GM12878 (cell line): ENCODE data around the gene BUB1B. TPM values are rescaled to one million over a fixed set of nuclear protein-coding genes. Genes with fewer than 3 reads are reported as not detected.

Source experiments
- ATAC-seq: fragments of 200-7000 bp; cut with Tn5 transposase; 3 replicates; pipeline ENCODE4 v1.9.1; 2020; ENCODE audit warnings: mild to moderate bottlenecking, moderate library complexity
- BruUV-seq: library from RNA; stranded (reverse); fragments of 400-500 nt; replicated peaks from 2 replicates; lab custom pipeline; 2021; lab: Mats Ljungman, UMichigan
- CTCF ChIA-PET: fragments of 300-600 bp; sonication (Branson Sonifier 250); formaldehyde crosslinking; extraction: SDS; loops from one replicate; lab custom pipeline; 2021; ENCODE audit warnings: inconsistent platforms; lab: Yijun Ruan, JAX
- POLR2A ChIA-PET: fragments of 350-600 bp; formaldehyde crosslinking; extraction: SDS; loops from one replicate; lab custom pipeline; 2021; ENCODE audit warnings: inconsistent platforms; lab: Charles Lee
- RAD21 ChIA-PET: fragments of 300-600 bp; sonication (Branson Sonifier 250); formaldehyde crosslinking; loops from one replicate; lab custom pipeline; 2023; ENCODE audit warnings: antibody characterized with exemption; ENCODE audit not compliant: unreplicated experiment; lab: Charles Lee
- SMC1A ChIA-PET: fragments of 300-600 bp; sonication (Branson Sonifier 250); formaldehyde crosslinking; loops from one replicate; lab custom pipeline; 2023; ENCODE audit not compliant: unreplicated experiment, uncharacterized antibody; lab: Charles Lee
- DNase-seq: peaks from one replicate; pipeline ENCODE4 v3.0.0-alpha.2; 2011; ENCODE audit warnings: low read depth, low spot score
- FAIRE-seq: peaks from 3 replicates; lab custom pipeline; 2011; peaks lifted over from hg19 to GRCh38; lab: Jason Lieb, UNC
- H2AFZ ChIP-seq: 2 replicates; pipeline ENCODE4 v1.6.0; 2011; ENCODE audit warnings: low read depth, low read length, control low read depth; ENCODE audit not compliant: control insufficient read depth
- H3K27ac ChIP-seq: 2 replicates; pipeline ENCODE4 v1.5.1; 2011; ENCODE audit warnings: control low read depth; ENCODE audit not compliant: control insufficient read depth, insufficient read depth
- H3K27me3 ChIP-seq, 2 experiments: replicated peaks in 1 of 2; 2 replicates each; pipeline versions ENCODE4 v1.6.0 to v1.6.1; 2011; ENCODE audit warnings: low read length in 1 of 2; ENCODE audit not compliant: control insufficient read depth in 2 of 2, insufficient read depth in 2 of 2
- H3K36me3 ChIP-seq, 2 experiments: 2 replicates each; pipeline ENCODE4 v1.5.1; 2011; ENCODE audit warnings: low read length in 1 of 2; ENCODE audit not compliant: control insufficient read depth in 2 of 2, insufficient read depth in 2 of 2
- H3K4me1 ChIP-seq: 2 replicates; pipeline ENCODE4 v1.6.1; 2011; ENCODE audit warnings: mild to moderate bottlenecking, low read length, moderate library complexity, mixed read lengths; ENCODE audit not compliant: control insufficient read depth, insufficient read depth
- H3K4me2 ChIP-seq: 2 replicates; pipeline ENCODE4 v1.6.0; 2011; ENCODE audit warnings: control low read depth; ENCODE audit not compliant: control insufficient read depth, insufficient read depth
- H3K4me3 ChIP-seq: fragments of 200-600 bp; sonication (generic); 2 replicates; pipeline ENCODE4 v1.5.1; 2016
- H3K79me2 ChIP-seq: 2 replicates; pipeline ENCODE4 v1.6.0; 2011; ENCODE audit warnings: low read length; ENCODE audit not compliant: control insufficient read depth, insufficient read depth
- H3K9ac ChIP-seq: 2 replicates; pipeline ENCODE4 v1.8.0; 2011; ENCODE audit warnings: low read length, control low read depth, mixed read lengths; ENCODE audit not compliant: control insufficient read depth, insufficient read depth
- H3K9me3 ChIP-seq: replicated peaks from 3 replicates; pipeline ENCODE4 v1.5.1; 2011; ENCODE audit warnings: mild to moderate bottlenecking, low read length; ENCODE audit not compliant: control insufficient read depth, insufficient read depth
- H4K20me1 ChIP-seq: 2 replicates; pipeline ENCODE4 v1.6.0; 2011; ENCODE audit not compliant: control insufficient read depth, insufficient read depth
- CHD2 ChIP-seq: IDR thresholded peaks from 2 replicates; pipeline ENCODE4 v1.6.1; 2011; ENCODE audit warnings: low read depth, low read length, improper control_type of control experiment, borderline replicate concordance
- GATAD2B ChIP-seq: fragments of 450-650 bp; conservative IDR thresholded peaks from 2 replicates; pipeline ENCODE4 v1.6.1; 2017; ENCODE audit warnings: low read depth, mild to moderate bottlenecking, moderate library complexity
- HSF1 ChIP-seq: fragments of 150-350 bp; IDR thresholded peaks from 2 replicates; pipeline ENCODE4 v1.6.1; 2014; ENCODE audit warnings: mild to moderate bottlenecking, low read depth, low read length
- RAD51 ChIP-seq: fragments of 450-650 bp; IDR thresholded peaks from 2 replicates; pipeline ENCODE4 v1.6.1; 2016; ENCODE audit warnings: moderate library complexity, mild to moderate bottlenecking, inconsistent platforms
- SMC3 ChIP-seq: IDR thresholded peaks from 2 replicates; pipeline ENCODE4 v1.6.1; 2011; ENCODE audit warnings: low read length, improper control_type of control experiment, borderline replicate concordance
- TAF1 ChIP-seq: IDR thresholded peaks from 2 replicates; pipeline ENCODE4 v1.6.1; 2011; ENCODE audit warnings: mild to moderate bottlenecking, low read depth, low read length, borderline replicate concordance
- ZNF384 ChIP-seq: IDR thresholded peaks from 2 replicates; pipeline ENCODE4 v1.6.1; 2012; ENCODE audit warnings: low read depth, mild to moderate bottlenecking, low read length, improper control_type of control experiment, borderline replicate concordance
- WGBS: methylation state at CpG from one replicate; pipeline ENCODE4 v1.1.6; 2016; ENCODE audit warnings: low lambda C conversion rate; ENCODE audit not compliant: insufficient replicate concordance, insufficient coverage; ENCODE audit errors: missing lambda C conversion rate; 5-methylcytosine and 5-hydroxymethylcytosine counted together
- in situ Hi-C: fragments of 300-500 bp; cut with MboI; formaldehyde crosslinking; loops from 9 replicates; pipeline ENCODE4 v1.14.3; 2018; ENCODE audit warnings: mixed read lengths
- intact Hi-C: fragments of 100-400 bp; cut with micrococcal nuclease; formaldehyde crosslinking; loops from one replicate; pipeline ENCODE4 v1.14.2; 2022; ENCODE audit not compliant: unreplicated experiment
- polyA plus RNA-seq, 11 experiments: library from polyadenylated mRNA; depleted of rRNA in 4 of 11; unstranded in 6 of 11; stranded (reverse) in 5 of 11; fragments of >200 nt; fragmentation: Nextera tagmentation in 4 of 11; fragmentation: Illumina TruSeq in 1 of 11; extraction: Ambion mirVana in 4 of 11; extraction: Trizol in 1 of 11; gene quantifications; 1 replicate in 1 of 11; 2 replicates in 10 of 11; pipeline versions ENCODE4 v1.2.1 to v1.2.3, GENCODE V29; 2011 to 2016; ENCODE audit warnings: inconsistent platforms in 2 of 11, missing spikeins in 2 of 11, low read depth in 1 of 11
- total RNA-seq, 4 experiments: library from RNA; depleted of rRNA in 3 of 4; stranded (reverse); fragments of >200 nt in 3 of 4; fragmentation: Illumina TruSeq in 1 of 4; extraction: Trizol in 1 of 4; gene quantifications; 2 replicates each; pipeline versions ENCODE4 v1.2.1 to v1.2.3, GENCODE V29; 2013 to 2021

Gene BUB1B
- total and polyA plus RNA-seq, 10 of the 15 experiments (the other 5 are each of a cell fraction or from before 2014, with no cell fraction given) = 29.1 to 98.6 (median 77.3) TPM

GRCh38 chr15:40128766-40129660 is 31.9 kb upstream of the BUB1B start:
- Histone ChIP-seq H3K27ac (no peak overlapping the region), H3K79me2 (no peaks in the 10 kb centered on the region), H4K20me1 (no peaks in the 10 kb centered on the region), H3K9me3 (no peaks in the 10 kb centered on the region), H3K4me1 (no peaks in the 10 kb centered on the region), H3K27me3 (no peaks in the 10 kb centered on the region), H2AFZ (no peak overlapping the region), H3K36me3 (no peaks in the 10 kb centered on the region), H3K4me2 (no peak overlapping the region), H3K9ac (no peak overlapping the region), H3K4me3 (no peak overlapping the region)
- SMC1A ChIA-PET = no interaction called here
- no TSS peak for BruUV-seq
- ATAC-seq = no peak
- TF ChIP-seq ZNF384 (no peak), GATAD2B (no peak), RAD51 (no peak), CHD2 (no peak), SMC3 (no peak), HSF1 (no peak), TAF1 (no peak)
- FAIRE-seq = no peak
- POLR2A ChIA-PET = interaction anchor here (0.6 kb wide), 1 partner anchor 52 kb away, joined by 4 read pairs; no protein-coding TSS in a partner anchor
- intact Hi-C loops (no loop called here), in situ Hi-C loops (no loop called here)
- RAD21 ChIA-PET = no interaction called here
- 69% methylated on average over 27 of the region's 27 CpGs for WGBS
- DNase-seq = no peak
- CTCF ChIA-PET = no interaction called here
